GM21515 (cell line): Measurements from ENCODE around the gene ENTPD6.

Experiments
- ATAC-seq: cut with Tn5 transposase; IDR thresholded peaks from one replicate; pipeline ENCODE4 v1.9.1; 2021; ENCODE audit not compliant: unreplicated experiment

The ENTPD6 gene

DNA sequence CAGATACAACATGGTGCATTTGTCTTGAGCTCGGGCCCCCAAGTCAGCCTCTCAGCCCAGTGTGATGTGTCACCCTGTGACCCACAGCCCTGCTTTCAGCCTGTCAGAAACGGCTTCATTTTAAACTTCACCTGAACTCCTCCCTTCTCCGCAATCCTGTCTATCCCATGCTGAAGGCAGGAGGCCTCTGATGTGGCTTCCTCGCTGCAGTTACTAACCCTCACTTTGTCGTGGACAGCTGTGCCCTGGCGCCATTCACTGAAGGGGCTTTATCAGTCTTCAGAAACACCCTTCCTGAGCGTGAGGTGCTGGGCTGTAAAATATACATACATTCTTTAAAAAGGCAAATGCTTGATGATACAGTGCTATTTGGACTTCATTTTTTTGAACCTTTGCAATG lies 7.9 kb upstream of the ENTPD6 start:
- no peak for ATAC-seq

DNA sequence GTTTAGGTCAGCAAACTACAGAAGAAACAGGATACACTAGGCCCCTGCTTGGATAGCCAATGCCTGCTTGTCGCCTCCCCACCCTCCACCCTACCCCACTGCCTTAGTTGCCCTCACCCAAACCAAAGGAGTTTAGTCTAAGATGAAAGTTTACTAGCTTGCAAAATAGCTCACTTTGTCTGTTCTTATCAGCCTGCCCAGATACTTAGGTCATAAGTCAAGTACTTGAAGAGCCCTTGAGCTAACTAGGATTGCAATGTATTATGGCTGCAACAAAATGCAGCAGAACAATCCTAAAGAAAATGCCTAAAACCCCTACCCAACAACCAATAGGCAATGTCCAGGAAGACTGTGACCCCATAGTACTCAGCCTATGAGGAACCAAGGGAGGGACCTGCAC lies 7.3 kb upstream of the ENTPD6 start:
- ATAC-seq, result no peak

DNA sequence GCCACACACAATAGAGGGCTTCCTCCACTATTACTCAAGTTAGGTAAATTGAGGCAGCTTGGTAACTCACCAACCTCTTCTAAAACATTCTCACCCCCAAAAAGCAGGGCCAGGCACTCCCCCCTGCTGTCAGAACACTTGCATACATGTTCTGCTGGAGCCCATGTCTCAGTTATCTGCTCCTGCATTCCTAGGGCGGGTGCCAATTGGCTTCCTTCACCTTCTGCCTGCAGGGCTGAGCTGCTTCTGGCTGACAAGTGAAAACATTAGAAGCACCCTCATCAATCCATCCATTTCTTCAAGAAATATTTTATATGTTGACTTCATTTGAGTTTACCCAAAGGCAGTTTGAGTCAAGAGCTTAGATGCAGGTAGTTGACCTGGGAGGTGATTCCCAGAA lies 4.5 kb upstream of the ENTPD6 start:
- ATAC-seq, result no peak

DNA sequence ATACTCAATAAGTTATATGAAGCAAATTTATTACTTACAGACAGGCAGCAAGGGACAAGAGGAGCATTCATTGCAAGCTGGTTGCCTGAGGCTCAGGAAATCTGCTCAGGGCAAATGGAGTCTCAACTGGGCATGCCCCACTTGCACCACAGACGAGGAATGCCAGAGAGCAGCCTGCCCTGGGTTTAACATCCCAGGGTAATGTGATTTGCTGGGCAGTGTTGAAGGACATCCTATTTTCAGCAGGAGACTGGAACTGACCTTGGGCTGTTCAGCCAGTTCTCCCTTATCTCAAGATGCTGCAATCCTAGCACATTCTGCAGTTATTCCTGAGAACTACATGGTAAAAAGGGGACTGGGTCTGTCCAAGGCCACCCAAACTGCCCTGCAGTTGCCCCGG lies 3.8 kb upstream of the ENTPD6 start:
- no peak for ATAC-seq

DNA sequence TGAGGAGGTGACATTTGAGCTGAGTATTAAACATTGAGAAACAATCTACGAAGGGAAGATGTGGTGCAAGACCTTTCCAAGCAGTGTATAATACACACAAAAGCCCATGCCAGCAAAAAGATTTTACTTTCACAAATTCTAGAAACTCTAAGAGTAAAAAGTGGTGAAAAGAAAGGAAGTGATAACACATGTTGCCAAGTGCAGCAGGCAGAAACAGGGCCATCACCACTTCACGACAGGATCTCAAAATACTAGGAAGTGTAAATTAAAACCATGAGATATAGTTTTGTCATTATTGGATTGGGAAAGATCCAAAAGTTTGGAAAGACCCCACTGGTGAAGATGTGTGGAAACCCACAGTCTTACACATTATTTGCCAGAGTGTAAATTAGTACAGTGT lies 1.7 kb upstream of the ENTPD6 start:
- no peak for ATAC-seq

DNA sequence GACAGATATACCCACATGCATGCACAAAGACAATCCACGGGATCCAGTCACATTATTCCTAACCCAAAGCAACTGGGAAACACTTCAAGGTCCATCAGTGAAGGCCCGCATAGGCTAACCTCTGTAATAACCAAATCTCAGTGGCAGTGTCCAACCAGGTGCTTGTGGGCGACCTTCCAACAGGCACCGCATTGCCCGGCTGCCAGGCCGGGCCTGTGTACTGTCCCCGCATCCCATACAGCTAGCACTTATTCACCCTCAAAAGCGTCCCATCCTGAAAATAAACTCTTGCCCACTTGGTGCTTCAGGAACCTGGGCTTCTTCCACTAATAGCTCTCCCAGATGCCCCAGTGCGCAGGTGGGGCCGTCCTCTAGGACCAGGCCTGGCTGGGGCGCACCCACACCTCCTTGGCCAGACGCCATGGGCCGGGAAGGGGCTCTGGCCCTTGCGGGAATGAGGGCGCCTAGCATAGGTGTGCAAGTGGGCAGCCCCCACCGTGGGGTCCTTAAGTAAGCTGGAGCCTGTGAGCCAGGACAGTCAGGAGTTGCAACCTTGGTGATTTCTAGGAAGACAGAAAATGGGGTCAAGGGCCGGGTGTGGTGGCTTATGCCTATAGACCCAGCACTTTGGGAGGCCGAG lies 1.1 kb upstream of the ENTPD6 start:
- ATAC-seq, result no peak

DNA sequence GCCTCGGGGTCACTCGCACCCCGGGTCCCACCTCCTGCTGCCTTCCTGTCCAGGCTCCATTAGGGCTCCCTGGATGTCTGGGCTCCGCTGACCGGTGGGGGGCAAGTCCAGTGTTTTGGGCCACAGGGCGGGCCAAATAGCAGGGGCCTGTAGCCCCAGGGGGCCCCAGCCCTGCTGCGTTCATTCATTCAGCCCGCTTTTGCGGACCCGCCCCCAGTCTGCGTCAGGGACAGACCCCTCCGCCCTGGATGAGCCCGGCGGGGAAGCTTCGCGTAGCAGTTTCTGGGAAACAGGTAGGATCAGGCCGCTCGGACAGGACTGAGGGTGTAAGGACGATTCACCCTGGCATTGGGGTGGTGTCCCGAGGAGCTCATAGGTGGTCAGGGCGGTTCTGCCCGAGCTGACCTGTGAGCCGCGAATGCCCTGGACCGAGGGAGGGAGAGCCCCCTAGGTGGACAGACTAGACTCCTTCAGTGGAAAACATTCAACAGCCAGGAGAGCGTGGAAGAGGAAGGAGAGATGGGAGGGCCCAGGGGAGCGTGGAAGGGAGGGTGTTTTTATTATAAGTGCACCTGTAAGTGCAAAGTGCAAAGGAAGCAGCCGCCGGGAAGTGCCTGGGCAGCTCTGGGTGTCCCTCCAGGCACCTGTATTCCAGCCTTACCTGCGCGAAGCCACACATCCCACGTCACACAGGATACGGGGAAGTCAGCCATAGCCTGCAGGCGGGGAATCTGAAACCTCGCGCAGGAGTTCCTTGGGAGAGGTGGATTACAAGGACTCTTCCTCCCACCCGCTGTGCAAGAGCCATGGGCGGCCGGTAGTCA lies 662 bp downstream of the ENTPD6 start:
- peak; percentile 21 for ATAC-seq

DNA sequence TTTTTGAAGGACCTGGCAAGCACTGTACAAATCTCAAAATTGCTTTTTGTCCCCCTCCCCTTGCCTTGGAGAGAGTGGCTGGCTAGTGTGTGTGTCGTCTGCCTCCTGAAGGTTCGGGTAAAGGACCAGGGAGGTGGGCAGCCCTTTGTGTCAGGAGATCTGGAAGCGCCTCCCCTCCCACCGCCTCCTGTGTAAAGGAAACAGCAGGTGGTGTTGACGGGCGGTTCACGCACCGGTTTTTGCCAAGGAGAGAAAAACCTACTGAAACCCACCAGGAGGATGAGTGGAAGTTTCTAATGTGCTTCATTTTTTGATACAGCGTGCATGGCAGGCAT lies 1.2 kb downstream of the ENTPD6 start:
- ATAC-seq, result no peak

DNA sequence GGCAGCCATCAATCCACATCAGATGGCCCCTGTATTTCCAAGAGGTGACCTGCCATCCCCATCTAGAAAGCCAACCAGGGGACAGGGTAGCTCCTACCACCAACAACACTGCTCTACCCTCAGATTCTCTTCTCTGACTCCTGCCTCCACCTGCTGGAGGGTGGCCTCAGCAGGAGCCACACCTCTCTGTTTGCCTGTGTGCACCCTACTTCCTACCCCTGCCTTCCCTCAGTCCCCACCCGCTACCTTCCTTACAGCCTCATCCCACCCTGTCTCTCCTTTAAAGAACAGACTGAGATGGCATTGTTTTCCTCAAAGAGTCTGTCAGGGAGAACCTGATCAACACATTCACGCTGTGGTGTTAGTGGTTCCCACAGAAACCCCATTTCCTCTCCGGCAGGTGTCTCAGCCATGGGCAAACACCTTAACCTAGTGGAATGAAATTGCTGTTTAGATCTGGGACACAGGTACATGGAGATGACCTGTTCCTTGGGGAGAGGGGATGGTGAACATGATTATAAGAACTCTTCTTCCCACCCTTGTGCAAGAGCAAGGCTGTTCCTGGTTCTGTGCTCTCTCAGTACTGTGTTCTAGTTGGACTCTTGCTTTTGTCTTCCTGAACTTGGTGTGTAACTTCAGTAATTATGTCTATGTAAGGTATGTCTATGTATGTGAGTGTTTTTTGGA lies 1.8 kb downstream of the ENTPD6 start:
- ATAC-seq, result no peak

DNA sequence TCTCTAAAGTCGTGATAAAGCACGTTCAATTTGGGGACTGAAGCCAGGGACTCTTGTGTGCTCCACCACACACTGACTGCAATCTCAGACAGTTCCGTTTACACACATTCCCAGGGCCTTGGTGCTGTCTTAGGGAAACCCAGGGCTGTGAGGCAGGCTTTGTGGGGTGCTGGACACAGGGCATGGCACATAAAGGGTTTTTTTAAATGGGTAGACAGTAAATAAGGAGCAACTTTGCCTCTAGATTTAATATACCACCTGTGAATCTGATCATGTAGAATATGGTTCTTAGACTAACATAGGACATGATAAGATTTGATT lies 2.3 kb downstream of the ENTPD6 start:
- no peak for ATAC-seq

DNA sequence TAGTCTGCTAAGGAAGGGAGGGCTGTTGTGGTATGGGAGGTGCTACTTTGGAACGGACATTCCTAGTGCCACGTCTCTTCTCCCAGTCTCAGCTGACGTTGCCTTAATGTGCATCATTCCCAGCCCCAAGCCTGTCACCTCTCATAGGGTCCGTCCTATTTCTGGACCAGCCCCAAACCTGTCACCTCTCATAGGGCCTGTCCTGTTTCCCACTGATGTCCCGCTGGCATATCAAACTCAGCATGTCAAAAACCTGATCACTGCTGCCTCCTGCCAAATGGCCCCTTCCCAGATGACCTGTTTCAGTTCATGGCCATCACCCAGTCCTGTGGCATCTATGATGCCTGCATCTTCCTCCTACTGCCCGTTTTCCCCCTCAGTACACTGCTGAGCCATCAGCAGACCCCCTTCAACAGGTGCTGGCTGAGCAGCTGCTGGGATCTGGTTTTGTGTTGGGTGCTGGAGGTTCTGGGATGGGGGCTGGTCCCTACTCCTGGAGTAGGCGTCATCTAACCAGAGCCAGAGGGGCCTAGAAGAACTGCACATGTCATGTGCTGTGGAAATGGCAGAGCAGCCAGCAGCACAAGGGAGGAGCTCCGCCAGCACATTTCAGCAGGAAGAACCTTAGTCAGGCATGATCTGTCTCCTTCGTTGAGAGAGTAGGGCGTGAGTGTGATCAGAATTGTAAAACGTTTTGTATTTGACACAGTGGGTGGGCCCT lies 3.3 kb downstream of the ENTPD6 start:
- ATAC-seq, result no peak

DNA sequence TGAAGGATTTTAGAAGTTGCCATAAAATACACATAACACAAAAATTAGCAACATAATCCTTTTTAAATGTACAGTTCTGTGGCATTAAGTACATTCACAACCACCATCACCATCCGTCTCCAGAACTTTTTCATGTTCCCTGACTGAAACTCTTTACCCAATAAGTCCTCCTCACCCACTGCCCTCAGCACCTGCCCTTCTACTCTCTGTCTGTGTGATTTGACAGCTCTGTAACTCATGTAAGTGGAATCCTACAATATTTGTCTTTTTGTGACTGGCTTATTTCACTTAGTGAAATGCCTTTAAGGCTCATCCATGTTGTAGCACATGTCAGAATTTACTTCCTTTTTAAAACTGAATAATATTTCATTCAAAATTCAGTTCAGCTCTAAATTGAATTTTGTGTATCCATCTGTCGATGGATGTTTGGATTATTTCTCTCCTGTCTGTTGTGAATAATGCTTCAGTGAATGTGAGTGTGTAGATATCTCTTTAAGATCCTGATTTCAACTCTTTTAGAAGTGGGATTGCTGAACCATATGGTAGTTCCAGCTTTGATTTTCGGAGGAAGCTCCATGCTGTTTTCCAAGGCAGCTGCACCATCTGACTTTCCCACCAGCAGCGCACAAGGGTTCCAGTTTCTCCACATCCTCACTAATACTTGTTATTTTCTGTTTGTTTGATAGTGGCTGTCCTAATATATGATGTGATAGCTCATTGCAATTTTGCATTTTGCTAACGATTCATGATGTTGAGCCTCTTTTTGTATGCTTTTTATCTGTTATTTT lies 4.2 kb downstream of the ENTPD6 start:
- ATAC-seq, result no peak

DNA sequence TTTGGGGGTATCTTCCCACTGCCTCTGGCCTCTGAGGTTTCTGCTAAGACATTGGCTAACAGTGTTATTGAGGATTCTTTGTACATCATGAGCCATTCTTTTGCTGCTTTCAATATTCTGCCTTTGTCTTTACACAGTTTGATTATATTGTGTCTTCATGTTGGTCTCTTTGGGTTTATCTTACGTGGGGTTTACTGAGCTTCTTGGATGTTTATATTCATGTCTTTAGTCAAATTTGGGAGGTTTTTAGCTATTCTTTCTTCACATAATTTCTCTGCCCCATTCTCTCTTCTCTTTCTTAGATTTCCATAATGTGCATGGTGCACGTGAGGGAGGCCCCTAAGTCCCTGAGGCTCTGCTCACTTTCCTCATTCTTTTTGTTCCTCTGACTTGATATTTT lies 7.6 kb downstream of the ENTPD6 start:
- ATAC-seq, result no peak

DNA sequence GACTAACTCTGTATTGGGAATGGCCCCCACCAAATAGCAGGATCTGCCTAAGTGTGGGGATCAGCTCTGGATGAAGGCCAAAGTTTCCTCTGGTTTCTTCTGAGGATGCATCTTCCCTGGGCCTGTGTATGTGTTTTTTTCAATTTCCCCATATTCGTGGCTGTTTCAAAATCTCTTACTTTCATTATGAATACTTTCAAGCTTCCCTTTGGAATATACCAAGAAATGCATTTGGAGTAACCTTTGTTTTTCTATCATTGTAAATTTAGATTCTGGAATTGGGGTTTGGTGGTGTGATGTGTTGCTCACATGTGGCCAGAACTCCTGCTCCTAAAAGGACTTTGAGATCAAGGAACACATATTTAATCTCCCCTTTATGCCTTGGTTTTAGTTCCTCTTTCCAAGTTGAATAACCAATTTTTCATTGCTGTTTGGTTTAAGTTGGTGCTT lies 8.4 kb downstream of the ENTPD6 start:
- no peak for ATAC-seq

DNA sequence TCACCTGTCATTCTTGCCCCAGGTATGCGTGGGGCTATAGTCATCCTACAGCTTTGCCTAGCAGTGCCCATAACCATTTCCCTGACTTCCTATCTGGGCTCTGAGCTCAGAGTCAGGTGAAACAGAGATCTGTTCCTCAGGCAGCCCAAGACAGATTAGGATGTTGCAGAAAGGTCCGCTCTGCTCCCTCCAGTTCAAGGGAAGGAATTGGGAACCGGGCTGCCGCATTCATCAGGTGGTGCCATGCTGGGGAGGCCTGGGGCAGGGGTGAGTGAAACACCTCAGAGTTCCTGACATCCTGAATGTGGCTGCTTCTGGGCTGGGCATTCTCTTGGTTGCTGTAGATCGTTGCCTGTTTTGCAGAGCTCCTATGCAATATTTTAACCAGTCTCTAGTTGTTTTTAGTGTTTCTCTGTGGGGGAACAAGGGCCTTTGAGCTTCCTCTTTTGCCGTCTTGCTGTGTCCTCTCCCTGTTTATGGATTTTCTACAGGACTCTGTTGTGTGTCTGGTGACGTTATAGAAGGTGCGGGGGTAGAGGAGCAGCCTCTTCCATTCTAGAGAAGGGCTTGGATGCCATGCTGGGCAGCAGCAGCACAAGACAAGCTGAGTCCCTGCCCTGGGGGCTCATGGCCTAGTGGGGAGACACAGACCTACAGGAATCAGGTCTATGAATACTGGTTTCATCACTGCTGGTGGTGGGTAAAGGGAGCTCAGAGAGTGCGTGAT lies 9.2 kb downstream of the ENTPD6 start:
- no peak for ATAC-seq

DNA sequence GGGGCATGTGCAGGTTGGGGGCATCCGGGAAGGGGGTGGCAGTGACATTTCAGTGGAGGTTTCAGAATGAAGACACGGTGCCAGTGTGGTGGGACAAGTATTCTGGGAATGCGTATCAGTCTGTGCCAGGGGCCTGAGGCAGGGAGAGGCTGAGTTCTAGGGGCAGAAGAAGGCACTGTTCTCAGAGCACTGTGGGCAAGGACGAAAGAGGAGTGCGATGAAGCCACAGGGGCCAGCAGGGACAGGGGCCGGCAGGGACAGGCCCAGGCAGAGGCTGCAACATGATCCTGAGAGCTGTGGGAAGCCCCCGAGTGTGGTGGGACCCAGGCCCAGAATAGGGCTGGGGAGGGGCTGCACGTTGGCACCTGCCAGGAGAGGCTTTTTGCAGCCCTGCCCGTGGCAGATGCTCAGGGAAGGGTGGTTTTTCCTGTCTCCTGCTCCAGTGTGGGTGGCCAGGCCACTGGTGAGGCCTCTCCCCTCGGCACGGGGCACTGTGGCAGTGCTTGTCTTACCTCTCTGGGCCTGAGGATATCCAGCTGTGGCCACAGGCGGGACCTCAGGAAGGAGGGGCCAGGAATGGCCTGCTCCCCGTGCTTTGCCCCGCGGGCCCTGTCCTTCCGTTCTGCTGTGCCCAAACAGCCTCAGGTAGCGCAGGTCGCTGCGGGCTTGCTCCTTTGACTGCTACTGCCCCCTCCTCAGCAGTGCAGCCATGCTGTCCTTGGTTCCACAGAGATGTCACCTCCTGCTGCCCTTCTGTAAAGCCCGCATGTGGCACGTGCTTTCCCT lies 10.0 kb downstream of the ENTPD6 start:
- no peak for ATAC-seq

DNA sequence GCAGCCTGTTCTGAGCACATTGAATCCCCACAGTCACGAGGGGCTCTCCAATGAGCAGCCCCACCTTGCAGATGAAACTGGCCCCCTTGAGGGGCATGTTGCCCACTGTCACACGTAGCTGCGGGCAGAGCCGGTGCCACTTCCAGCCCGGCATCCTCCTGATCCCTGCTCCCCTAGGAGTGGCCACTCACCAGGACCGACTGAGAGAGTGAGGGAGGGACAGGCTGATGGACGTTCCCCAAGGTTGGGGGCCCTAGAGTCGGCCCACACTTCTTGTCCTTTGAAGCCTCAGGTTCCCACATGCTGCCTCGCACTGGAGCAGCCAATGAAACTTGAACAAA lies 10.5 kb downstream of the ENTPD6 start:
- ATAC-seq, result no peak

DNA sequence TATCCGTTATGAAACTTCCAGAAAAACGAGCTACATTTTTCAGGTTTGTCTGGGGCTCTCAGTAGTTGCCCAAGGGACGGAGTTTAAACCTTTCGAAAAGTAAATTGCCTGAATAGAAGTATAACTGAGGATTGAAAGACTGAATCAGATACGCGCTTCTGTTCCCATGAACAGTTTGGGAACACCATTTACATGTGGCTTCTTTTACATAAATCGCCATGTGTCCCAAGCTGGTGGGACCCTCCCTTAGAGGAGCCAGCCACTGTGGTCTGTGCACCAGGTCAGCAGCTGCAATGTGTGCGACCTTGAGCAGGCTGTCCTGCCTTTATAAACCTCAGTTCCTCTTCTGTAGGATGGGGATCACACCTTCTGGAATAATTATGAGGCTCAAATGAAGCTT lies 11.0 kb downstream of the ENTPD6 start:
- no peak for ATAC-seq

DNA sequence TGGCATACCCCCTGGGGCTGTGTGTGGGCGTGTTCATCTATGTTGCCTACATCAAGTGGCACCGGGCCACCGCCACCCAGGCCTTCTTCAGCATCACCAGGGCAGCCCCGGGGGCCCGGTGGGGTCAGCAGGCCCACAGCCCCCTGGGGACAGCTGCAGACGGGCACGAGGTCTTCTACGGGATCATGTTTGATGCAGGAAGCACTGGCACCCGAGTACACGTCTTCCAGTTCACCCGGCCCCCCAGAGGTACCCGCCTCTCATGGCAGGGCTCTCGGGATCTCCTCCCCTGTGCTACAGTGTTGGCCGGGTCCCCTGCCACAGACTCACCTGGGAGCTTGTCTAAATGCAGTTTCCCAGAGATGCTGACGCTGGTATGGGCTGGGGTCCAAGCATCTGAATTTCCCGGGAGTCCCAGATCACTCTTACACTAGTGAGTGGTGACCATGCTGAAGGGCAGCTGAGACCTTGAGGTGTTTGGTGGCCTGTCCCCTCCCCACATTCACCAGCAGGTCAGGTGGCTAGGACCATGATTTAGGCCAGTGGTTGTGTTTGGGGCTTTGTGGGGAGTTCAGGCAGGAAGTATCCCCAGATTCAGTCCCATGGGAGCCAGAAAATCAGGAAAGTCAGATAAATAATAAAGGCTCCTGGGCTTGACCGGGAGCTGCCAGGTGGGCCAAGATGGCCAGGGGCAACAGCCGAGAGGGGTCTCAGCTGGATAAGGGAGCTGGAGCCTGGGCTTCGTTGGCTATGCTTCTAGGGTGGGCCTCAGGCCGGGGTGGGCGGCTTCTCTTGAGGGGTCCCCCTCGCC lies 11.8 kb downstream of the ENTPD6 start:
- no peak for ATAC-seq
